HuH-7 (cell line): ENCODE results near the gene AMHR2.
"Not testable (repeated sequence)": the region's sequence is repeated elsewhere in the genome, so short reads cannot be mapped to it uniquely, and the experiment has no call there.

ENCODE experiments used
- DNase-seq: peaks from one replicate; pipeline ENCODE4 v3.0.0; 2011; ENCODE audit warnings: low spot score

AMHR2 gene

GRCh38 chr12:53414756-53415417 lies 8.8 kb upstream of the AMHR2 start:
- DNase-seq, result no peak

GRCh38 chr12:53415752-53416389 lies 7.8 kb upstream of the AMHR2 start:
- DNase-seq, result not testable (repeated sequence)

- not testable (repeated sequence) for DNase-seq
Observed at GRCh38 chr12:53417291-53417816, 6.3 kb upstream of the AMHR2 start.

- no peak for DNase-seq
Observed at GRCh38 chr12:53418221-53418620, 5.4 kb upstream of the AMHR2 start.

- no peak for DNase-seq
Observed at GRCh38 chr12:53419756-53420155, 3.9 kb upstream of the AMHR2 start.

GRCh38 chr12:53422247-53422646 lies 1.4 kb upstream of the AMHR2 start:
- DNase-seq, result not testable (repeated sequence)

GRCh38 chr12:53424626-53425514 lies 1.2 kb downstream of the AMHR2 start:
- DNase-seq, result no peak

GRCh38 chr12:53425515-53426150 lies 2.0 kb downstream of the AMHR2 start:
- DNase-seq, result no peak

- no peak for DNase-seq
Observed at GRCh38 chr12:53427905-53428594, 4.4 kb downstream of the AMHR2 start.

- DNase-seq, result no peak
Observed at GRCh38 chr12:53428741-53429140, 5.1 kb downstream of the AMHR2 start.

GRCh38 chr12:53430116-53430515 lies 6.5 kb downstream of the AMHR2 start:
- DNase-seq, result no peak

- DNase-seq, result no peak
Observed at GRCh38 chr12:53431187-53431586, 7.5 kb downstream of the AMHR2 start.

GRCh38 chr12:53435326-53435725 lies 11.7 kb downstream of the AMHR2 start:
- DNase-seq, result not testable (repeated sequence)

GRCh38 chr12:53439582-53439981 lies 15.9 kb downstream of the AMHR2 start:
- not testable (repeated sequence) for DNase-seq

- peak; percentile 96 for DNase-seq
Observed at GRCh38 chr12:53441040-53441833, 17.6 kb downstream of the AMHR2 start, which contains the start of gene PRR13. TSS of gene PRR13 (plus strand) at chr12:53441734. CDS start at chr12:53442715, 981 bp downstream.

GRCh38 chr12:53443955-53444354 lies 20.3 kb downstream of the AMHR2 start:
- DNase-seq, result no peak

GRCh38 chr12:53444593-53445325 lies 21.1 kb downstream of the AMHR2 start:
- not testable (repeated sequence) for DNase-seq

GRCh38 chr12:53450936-53451335 lies 27.3 kb downstream of the AMHR2 start:
- no peak for DNase-seq

- DNase-seq, result peak; percentile 96
Observed at GRCh38 chr12:53451661-53452158, 28.1 kb downstream of the AMHR2 start, which contains the start of gene PCBP2. TSS of gene PCBP2 (plus strand) at chr12:53452102. CDS start at chr12:53454801, 2,699 bp downstream.
